GM19035 (cell line): ENCODE results near the gene FES.

Experiments
- ATAC-seq: cut with Tn5 transposase; IDR thresholded peaks from one replicate; pipeline ENCODE4 v1.9.1; 2021; ENCODE audit not compliant: unreplicated experiment

FES gene

GRCh38 chr15:90890839-90891238, 6.5 kb downstream of the FES start:
- no peak for ATAC-seq

- no peak for ATAC-seq
These were observed 7.1 kb downstream of the FES start for GRCh38 chr15:90891346-90891949.

- no peak for ATAC-seq
These were observed 7.7 kb downstream of the FES start for GRCh38 chr15:90892023-90892422.

- ATAC-seq: no peak
These were observed 8.3 kb downstream of the FES start for GRCh38 chr15:90892498-90893174.

- no peak for ATAC-seq
These were observed 9.1 kb downstream of the FES start for GRCh38 chr15:90893175-90894090.

GRCh38 chr15:90895571-90896117, 11.3 kb downstream of the FES start:
- no peak for ATAC-seq

- ATAC-seq: peak; percentile 43
These were observed 12.9 kb downstream of the FES start for GRCh38 chr15:90897131-90897655.

- ATAC-seq: no peak
These were observed 17.1 kb downstream of the FES start for GRCh38 chr15:90901175-90902039.

- peak; percentile 71 for ATAC-seq
These were observed 17.9 kb downstream of the FES start for GRCh38 chr15:90902040-90902839.

GRCh38 chr15:90902840-90903732, 18.8 kb downstream of the FES start, which contains the start of gene MAN2A2:
Gene MAN2A2, plus strand, starts transcription at chr15:90903302. Its CDS starts 906 bp downstream, at chr15:90904208.
- ATAC-seq: peak; percentile 63

GRCh38 chr15:90903733-90904536, 19.6 kb downstream of the FES start:
- no peak for ATAC-seq

- ATAC-seq: no peak
These were observed 20.4 kb downstream of the FES start for GRCh38 chr15:90904746-90905145.

- ATAC-seq: no peak
These were observed 21.2 kb downstream of the FES start for GRCh38 chr15:90905306-90906180.

- ATAC-seq: no peak
These were observed 22.0 kb downstream of the FES start for GRCh38 chr15:90906181-90906849.

- ATAC-seq: no peak
These were observed 22.9 kb downstream of the FES start for GRCh38 chr15:90907051-90907660.
